COR-L47 (cell line): Measurements from ENCODE around the gene PPM1M.

Experiments used
- DNase-seq: peaks from one replicate; lab custom pipeline; 2025; lab: John Stamatoyannopoulos, UW

PPM1M gene, protein sequence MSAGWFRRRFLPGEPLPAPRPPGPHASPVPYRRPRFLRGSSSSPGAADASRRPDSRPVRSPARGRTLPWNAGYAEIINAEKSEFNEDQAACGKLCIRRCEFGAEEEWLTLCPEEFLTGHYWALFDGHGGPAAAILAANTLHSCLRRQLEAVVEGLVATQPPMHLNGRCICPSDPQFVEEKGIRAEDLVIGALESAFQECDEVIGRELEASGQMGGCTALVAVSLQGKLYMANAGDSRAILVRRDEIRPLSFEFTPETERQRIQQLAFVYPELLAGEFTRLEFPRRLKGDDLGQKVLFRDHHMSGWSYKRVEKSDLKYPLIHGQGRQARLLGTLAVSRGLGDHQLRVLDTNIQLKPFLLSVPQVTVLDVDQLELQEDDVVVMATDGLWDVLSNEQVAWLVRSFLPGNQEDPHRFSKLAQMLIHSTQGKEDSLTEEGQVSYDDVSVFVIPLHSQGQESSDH

DNA sequence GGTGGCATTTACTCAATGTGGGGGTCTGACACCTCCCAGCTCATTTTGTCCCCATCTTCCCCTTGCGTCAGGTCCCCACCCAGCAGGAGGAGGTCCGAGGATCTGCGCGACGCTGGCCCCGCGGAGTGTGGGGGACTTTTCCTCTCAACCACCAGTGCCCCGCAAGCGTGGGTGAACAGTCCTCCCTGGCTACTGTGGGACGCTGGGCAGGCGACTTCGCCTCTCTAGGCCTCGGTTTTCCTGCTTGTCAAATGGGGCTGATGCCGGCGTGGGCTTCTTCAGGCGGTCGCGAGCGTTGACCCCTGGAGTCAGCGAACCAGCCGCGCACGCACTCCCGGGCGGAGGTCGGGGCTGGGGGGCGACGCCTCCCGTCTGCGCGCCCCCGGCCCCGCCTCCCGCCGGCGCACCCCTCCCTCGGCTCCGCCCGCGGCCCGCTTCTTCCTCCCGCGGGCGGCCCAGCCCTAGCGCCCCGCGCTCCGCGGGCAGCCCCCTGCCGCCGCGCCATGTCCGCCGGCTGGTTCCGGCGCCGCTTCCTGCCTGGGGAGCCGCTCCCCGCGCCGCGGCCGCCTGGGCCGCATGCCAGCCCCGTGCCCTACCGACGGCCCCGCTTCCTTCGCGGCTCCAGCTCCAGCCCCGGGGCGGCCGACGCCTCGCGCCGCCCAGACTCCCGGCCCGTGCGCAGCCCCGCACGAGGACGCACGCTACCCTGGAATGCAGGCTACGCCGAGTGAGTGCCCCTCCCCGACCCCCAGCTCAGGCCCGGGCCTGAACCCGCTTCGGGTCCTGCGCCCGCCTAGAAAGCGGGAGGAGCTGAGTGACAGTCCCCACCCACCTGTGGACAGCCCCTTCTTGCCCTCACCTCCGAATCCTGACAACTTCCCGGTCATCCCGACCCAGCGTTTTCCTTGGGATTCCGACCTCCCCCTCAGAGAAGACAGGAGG is at the start of gene PPM1M:
Gene PPM1M (plus strand): TSS at position 438 of the 942 bp plus-strand sequence. CDS start 66 bp downstream, at position 504.
- no peak for DNase-seq

DNA sequence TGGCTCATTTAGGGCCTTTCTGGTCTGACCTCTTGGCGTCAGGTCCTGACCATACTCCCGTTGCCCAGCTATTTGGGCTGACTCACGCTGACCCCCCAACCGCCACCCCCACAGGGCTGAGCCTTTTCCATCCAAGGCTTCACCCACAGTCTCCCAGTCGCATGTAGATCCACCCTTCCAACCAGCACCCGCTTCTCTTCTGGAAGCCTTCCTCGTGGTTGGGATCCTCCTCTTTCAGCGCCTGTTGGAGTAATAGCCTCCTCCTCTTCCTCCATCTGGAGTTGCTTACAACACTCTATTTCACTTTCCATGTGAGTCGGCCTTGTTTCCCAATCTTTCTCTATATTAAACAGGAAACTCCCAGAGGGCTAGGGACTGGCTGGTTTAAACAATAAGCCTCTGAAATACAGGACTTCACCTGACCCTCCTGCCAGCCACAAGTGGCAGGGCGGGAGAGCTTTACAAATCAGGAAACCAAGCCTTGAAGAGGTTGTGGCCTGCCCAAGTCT is 49.7 kb upstream of the PPM1M start:
- DNase-seq, result no peak

DNA sequence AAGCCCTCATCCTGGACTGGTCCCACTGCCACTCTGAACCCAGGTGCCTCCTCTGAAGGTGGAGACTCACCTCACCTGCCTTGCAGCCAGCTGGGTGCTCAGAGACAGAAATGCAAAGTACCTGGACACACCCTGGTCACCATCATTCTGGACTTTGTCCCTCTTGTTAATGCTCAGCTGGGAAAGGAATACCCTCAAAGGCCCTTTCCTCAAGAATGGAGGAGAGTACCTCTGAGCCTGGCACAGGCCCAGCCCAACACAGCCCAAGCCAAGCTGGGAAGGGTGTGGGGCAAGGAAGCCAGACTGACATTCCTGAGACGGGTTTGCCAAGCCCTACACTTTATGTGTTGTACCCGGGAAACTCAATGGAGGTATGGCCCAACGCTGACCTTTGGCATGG is 48.6 kb upstream of the PPM1M start:
- DNase-seq, result no peak

DNA sequence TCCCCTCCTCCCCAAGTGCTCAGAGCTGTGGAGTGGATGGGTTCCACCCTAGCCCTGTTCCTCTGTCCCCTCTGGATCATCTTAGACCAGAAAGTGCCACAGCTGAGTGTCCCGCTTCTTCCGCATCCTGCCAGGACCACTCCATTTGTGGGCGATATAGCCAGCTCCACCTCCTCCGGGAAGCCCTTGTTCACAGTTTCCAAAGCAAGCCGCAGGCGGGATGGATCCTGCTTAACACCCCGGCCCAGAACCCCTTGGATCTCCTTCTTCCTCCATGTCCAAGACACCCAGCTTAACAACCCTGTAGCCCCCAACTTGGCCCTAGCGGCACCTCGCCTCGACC is 48.1 kb upstream of the PPM1M start:
- DNase-seq, result no peak

DNA sequence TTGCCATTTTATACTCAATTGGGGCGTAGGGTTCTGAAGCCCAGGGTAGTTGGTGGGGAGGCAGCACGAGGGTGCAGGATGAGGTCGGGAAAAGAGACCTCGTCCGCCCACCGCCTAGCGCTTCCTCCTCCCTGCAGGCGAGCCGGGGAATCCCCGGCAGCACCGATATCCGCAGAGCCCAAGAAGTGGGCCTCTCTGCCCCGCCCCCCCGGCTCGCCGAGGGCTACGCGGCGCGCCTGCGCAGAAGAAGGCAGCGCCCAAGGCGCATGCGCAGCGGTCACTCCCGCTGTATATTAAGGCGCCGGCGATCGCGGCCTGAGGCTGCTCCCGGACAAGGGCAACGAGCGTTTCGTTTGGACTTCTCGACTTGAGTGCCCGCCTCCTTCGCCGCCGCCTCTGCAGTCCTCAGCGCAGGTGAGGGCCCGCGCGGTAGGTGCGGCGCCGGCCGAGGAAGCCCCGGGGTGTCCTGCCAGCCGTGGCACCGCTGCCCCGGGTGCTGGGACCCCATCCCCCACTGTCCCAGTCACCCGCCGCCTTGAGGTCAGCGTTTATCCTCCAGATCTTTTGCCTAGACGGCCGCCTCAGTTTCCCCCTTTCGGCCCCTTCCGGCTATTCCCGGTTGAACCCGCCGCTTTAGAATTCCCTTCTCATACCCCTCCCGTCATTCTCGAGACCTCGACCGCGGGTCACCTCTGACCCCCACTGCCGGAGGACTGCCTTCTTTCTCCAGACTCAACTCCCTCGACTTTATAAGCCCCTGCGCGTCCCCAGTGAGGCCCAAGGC is 47.5 kb upstream of the PPM1M start, which contains the start of gene ALAS1:
Gene ALAS1 (plus strand): TSS at position 319 of the 784 bp plus-strand sequence. CDS start 1,082 bp downstream, outside the sequence.
- DNase-seq, result peak; percentile 79

DNA sequence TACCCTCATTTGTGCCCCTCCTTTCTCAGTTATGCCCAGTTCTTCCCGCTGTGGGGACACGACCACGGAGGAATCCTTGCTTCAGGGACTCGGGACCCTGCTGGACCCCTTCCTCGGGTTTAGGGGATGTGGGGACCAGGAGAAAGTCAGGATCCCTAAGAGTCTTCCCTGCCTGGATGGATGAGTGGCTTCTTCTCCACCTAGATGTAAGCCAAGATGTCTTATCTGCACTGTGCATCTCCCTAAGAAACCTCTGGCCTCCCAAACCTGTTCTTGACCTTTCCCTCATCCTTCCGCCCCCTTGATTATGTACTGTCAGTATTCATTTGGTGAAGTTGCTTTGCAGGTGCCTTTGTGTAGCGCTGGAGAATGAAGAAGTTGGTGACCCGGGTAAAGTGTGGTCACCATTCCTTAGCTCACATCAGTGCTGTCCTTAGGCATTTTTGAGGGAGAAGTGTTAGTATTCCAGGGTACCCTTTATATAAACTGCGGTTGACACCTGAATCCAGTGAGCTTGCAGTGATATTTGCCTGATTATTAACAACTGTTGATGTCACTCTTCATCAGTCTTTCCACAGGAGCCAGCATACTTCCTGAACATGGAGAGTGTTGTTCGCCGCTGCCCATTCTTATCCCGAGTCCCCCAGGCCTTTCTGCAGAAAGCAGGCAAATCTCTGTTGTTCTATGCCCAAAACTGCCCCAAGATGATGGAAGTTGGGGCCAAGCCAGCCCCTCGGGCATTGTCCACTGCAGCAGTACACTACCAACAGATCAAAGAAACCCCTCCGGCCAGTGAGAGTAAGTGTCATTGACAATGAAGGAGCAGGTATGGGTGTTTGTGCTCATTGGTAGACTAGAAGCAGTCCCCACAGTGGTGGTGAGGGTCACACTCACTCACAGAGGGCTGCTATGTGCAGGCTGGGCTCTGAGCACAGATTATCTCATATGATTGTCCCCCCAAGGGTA is 46.6 kb upstream of the PPM1M start:
- no peak for DNase-seq

DNA sequence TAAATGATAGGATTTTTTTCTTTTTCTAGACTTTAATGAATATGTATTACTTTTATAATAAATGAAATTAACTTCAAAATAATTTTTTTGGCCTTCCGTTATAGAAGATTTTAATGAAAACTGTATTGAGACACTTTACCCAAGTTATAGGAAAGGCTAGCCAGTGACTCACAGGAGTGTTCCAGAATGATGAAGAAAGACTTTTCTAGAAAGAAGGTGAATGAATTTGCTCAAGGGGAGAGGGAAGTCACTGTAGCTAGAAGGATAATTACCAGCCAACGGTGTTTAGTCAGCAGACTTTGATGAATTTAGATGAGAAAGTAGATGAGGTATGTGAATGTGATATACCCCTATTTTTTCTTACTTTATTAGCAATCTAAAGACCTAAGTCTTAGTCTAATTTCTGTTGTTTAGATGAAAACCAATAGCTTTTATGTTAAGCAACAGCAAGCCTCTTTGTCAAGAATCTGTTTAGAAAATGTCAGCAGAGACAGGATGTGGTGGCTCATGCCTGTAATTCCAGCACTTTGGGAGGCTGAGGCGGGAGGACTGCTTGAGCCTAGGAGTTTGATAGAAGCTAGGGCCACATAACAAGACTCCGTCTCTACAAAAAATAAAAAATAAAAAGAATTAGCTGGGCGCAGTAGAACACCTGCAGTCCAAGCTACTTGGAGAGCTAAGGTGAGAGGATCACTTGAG is 44.4 kb upstream of the PPM1M start:
- no peak for DNase-seq

DNA sequence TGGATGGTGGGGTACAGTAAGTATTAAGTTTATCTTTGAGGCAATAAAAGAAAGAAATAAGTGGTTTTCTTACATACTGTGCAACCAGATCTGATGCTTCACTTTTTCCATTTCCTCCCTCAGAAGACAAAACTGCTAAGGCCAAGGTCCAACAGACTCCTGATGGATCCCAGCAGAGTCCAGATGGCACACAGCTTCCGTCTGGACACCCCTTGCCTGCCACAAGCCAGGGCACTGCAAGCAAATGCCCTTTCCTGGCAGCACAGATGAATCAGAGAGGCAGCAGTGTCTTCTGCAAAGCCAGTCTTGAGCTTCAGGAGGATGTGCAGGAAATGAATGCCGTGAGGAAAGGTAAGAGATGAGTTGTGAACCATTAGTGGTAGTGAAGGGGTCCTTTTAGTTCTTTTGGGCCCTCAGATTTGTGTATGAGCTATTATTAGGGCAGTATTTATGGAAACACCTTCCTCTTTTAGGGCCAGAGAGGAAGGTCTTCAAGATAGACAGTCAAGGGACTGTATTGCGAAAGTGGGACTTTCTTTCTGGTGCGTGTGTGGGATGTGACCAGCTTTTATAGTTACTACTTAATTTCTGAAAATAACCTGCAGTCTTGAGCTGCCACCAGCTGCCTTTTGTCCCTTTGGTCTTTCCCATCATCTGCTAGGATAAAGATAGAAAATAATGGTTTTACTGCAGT is 43.0 kb upstream of the PPM1M start:
- no peak for DNase-seq

DNA sequence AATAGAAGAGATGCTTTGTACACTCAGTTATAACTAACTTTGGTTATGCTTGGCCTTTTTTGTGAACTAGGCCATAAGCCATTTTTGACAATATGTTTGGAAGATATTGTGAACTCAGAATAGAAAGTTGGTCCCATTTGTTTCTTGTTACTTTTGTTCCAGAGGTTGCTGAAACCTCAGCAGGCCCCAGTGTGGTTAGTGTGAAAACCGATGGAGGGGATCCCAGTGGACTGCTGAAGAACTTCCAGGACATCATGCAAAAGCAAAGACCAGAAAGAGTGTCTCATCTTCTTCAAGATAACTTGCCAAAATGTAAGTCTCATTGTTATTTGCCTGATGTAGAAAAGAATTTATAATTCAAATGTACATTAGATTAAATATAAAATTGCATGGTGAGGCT is 41.9 kb upstream of the PPM1M start:
- DNase-seq, result no peak

DNA sequence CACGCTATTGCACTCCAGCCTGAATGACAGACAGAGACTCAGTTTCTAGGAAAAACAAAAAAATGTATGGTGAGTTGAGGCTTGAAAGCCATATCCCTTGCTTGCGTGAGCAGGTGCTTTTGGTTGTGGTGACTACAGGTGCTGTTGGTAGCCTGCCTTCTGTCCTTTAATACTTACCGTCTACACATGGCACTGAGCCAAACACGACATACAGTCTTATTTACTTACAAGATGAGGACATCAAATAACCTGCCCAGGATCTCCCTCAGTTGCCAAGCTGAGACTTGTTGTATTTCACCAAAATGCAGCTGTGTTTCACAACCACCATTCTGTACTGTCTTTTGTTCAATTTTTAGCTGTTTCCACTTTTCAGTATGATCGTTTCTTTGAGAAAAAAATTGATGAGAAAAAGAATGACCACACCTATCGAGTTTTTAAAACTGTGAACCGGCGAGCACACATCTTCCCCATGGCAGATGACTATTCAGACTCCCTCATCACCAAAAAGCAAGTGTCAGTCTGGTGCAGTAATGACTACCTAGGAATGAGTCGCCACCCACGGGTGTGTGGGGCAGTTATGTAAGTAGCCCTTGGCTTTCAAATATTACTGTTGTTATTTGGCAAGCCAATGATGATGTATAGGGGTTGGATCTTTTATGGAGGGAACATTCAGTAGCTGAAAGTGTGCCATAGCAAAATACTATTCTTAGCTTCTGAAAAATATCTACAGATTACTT is 41.1 kb upstream of the PPM1M start:
- DNase-seq, result peak; percentile 73

DNA sequence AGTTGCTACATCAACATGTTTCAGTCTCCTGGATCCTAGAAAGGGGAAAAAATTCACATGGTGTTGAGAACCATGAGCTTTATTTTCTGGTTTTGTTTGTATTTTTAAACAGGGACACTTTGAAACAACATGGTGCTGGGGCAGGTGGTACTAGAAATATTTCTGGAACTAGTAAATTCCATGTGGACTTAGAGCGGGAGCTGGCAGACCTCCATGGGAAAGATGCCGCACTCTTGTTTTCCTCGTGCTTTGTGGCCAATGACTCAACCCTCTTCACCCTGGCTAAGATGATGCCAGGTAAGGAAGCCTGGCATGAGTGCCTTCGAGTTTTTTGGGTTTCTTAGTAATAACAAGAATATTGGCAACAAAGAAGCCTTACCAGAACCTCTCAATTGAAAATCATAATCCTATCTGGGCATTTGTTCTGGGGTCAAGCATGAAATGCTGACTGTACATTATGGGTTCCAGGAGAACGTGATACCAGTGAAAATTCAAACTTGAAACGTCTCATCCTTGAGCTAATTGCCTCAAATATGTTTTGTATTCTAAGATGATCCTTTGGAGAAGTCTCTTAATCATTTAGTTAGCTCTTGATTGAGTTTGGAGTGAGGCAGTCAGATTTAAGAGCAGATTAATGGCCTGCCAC is 39.7 kb upstream of the PPM1M start:
- no peak for DNase-seq

DNA sequence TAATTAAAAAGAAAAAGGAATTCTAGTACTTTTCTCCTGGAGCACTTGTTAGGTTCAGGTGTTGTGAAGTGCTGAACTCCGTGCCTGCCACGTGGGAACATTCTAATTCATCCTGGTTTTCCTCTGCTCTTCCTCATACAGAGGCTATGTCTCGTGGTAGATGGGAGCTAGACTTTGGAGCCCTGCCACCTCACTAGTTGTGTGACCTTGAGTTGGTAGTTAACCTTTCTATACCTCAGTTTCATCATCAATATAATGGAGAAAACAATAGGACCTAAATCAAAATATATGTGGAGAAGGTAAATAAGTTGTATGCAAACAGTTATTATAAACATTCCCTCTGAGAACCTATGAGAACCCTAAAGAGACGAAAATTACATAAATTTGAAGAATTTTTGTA is 37.0 kb upstream of the PPM1M start:
- DNase-seq, result no peak

DNA sequence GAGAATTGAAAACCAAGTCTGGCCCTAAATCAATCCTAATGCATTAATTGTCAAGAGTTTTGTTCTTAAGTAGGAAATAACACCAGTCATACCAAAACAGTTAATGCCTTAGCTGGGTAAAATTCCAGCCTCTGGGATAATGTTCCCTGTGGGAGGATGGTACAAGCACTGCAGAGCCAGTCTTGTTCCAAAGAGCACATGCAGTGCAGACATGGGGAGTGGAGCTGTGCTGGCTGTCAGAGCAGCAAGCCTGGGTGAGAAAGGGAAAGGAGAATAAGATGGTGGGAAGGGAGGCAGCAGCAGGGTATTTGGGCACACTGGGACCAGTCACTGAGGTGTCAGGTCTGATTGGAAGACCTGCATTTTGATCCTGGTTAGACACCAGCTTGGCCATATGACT is 35.5 kb upstream of the PPM1M start:
- no peak for DNase-seq

DNA sequence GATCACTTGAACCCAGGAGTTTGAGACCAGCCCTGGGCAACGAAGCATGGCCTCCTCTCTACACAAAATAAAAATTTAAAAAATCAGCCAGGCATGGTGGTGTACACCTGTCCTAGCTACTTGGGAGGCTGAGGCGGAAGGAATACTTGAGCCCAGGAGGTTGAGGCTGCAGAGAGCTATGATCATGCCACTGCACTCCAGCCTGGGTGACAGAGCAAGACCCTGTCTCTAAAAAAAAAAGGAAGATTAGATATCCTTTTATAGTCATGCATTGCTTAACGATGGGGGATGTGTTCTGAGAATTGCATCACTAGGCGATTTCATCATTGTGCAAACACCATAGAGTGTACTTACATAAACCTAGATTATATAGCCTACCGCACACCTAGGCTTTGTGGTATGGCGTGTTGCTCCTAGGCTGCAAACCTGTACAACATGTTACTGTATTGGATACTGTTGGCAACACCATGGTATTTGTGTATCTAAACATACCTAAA is 35.0 kb upstream of the PPM1M start:
- DNase-seq, result no peak

DNA sequence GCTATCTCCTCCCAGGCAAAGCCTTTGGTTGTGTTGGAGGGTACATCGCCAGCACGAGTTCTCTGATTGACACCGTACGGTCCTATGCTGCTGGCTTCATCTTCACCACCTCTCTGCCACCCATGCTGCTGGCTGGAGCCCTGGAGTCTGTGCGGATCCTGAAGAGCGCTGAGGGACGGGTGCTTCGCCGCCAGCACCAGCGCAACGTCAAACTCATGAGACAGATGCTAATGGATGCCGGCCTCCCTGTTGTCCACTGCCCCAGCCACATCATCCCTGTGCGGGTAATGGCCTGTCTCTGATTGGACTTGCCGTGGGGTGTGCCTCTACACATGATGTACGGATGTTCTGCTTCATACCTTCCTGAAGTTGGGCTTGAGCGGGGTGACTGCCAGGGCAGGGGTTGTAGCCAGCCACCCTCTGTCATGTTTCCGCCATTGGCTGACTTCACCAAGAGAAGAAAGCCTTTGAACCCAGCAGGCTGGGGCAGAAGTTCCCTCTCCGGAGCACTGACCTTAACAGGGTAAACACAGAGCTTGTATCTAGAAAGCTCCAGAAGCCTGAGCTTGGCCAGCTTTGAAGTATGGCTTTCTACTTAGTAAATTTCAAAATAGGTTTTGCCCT is 34.2 kb upstream of the PPM1M start:
- no peak for DNase-seq

DNA sequence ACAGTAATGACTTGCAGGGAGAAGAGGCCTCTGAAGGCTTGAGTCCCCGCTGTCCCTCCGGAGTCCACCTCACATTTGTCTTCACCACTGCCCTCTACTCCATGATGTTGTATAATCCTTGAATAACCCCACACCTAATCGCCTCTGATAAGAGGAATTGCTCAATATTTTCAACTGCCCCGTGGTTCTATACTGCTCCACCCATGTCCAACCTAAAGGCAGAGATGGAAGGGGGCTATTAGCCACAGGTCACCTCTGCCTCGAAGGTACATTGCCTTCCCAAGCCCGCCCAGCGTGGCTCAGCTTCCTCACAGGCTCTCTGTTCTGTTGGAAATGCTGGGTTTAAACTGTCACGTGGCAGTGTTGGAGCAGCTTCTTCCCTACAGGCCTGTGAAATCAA is 32.6 kb upstream of the PPM1M start:
- no peak for DNase-seq

DNA sequence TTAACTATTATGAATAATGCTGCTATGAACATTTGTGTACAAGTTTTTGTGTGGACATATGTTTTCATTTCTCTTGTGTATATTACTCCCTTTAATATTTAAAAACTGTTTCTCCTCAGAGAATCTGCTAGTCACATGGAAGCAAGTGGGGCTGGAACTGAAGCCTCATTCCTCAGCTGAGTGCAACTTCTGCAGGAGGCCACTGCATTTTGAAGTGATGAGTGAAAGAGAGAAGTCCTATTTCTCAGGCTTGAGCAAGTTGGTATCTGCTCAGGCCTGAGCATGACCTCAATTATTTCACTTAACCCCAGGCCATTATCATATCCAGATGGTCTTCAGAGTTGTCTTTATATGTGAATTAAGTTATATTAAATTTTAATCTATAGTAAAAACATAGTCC is 31.7 kb upstream of the PPM1M start:
- DNase-seq, result no peak

DNA sequence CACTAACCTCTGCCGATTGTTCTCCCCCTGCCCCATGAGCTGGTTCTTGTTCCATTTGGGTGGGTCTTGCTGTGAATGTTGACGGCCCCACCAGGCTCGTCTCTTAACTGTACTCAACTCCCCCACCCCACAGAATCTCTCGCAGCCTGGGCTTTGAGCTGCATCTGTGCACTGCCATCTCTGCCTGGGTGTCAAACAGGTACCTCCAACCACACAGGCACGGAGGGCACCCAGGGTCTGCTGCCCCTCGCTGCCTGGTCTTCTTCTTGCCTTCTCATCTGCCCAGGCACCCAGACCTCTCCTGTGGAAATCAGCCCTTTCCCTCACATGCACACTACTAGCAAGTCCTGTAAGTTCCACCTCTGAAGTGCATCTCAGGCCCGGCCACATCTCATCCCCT is 30.2 kb upstream of the PPM1M start:
- DNase-seq, result no peak
